IMR-90 (cell line): ENCODE results near the gene DOCK2. TPM values are rescaled to one million over a fixed set of nuclear protein-coding genes. Genes with fewer than 3 reads are reported as not detected.

ENCODE experiments used
- ATAC-seq: fragments of 200-7000 bp; cut with Tn5 transposase; 2 replicates; pipeline ENCODE4 v1.9.1; 2020; ENCODE audit warnings: low read depth, mild to moderate bottlenecking, moderate library complexity
- BruUV-seq: library from RNA; stranded (reverse); fragments of 400-500 nt; replicated peaks from 2 replicates; lab custom pipeline; 2021; lab: Mats Ljungman, UMichigan
- CTCF ChIA-PET: fragments of 300-600 bp; formaldehyde crosslinking; extraction: SDS; loops from one replicate; lab custom pipeline; 2021; ENCODE audit warnings: antibody characterized with exemption; lab: Yijun Ruan, JAX
- POLR2A ChIA-PET: fragments of 300-600 bp; sonication (Branson Sonifier 250); formaldehyde crosslinking; loops from one replicate; lab custom pipeline; 2022; ENCODE audit warnings: antibody characterized with exemption; ENCODE audit not compliant: unreplicated experiment; lab: Charles Lee
- DNase-seq: peaks from one replicate; pipeline ENCODE4 v3.0.0; 2013
- H2AFZ ChIP-seq: replicated peaks from 2 replicates; pipeline ENCODE3; 2013; ENCODE audit warnings: low read length, mild to moderate bottlenecking; ENCODE audit not compliant: poor library complexity
- H2AK5ac ChIP-seq: 2 replicates; pipeline ENCODE4 v1.6.1; 2013; ENCODE audit warnings: low read depth, low read length, inconsistent platforms
- H2AK9ac ChIP-seq: replicated peaks from 2 replicates; pipeline ENCODE3; 2013; ENCODE audit warnings: mild to moderate bottlenecking, low read depth, low read length, moderate library complexity; ENCODE audit not compliant: poor library complexity
- H2BK120ac ChIP-seq: 2 replicates; pipeline ENCODE4 v1.6.1; 2013; ENCODE audit warnings: low read depth, low read length, inconsistent platforms
- H2BK15ac ChIP-seq: 3 replicates; pipeline ENCODE4 v1.6.1; 2013; ENCODE audit warnings: low read depth, low read length, inconsistent platforms
- H2BK20ac ChIP-seq: 2 replicates; pipeline ENCODE4 v1.6.1; 2013; ENCODE audit warnings: low read depth, mild to moderate bottlenecking, inconsistent platforms, low read length, moderate library complexity
- H2BK5ac ChIP-seq: 2 replicates; pipeline ENCODE4 v1.6.1; 2013; ENCODE audit warnings: mild to moderate bottlenecking, low read depth, low read length, inconsistent platforms; ENCODE audit not compliant: poor library complexity, severe bottlenecking
- H3K14ac ChIP-seq: replicated peaks from 2 replicates; pipeline ENCODE4 v1.6.1; 2013; ENCODE audit warnings: low read depth, low read length, inconsistent platforms
- H3K18ac ChIP-seq: 2 replicates; pipeline ENCODE4 v1.6.1; 2013; ENCODE audit warnings: low read depth, low read length, control low read depth
- H3K23ac ChIP-seq: 2 replicates; pipeline ENCODE4 v1.6.1; 2013; ENCODE audit warnings: low read depth, low read length, inconsistent platforms
- H3K27ac ChIP-seq: 2 replicates; pipeline ENCODE4 v1.5.1; 2013; ENCODE audit warnings: mild to moderate bottlenecking, control low read depth, low read length; ENCODE audit not compliant: insufficient read depth
- H3K27me3 ChIP-seq: 2 replicates; pipeline ENCODE4 v1.6.1; 2013; ENCODE audit warnings: low read length; ENCODE audit not compliant: control insufficient read depth, insufficient read depth
- H3K36me3 ChIP-seq: 2 replicates; pipeline ENCODE4 v1.6.1; 2013; ENCODE audit warnings: low read length, mixed read lengths; ENCODE audit not compliant: control insufficient read depth, insufficient read depth
- H3K4ac ChIP-seq: 2 replicates; pipeline ENCODE4 v1.6.1; 2013; ENCODE audit warnings: low read depth, low read length, inconsistent platforms
- H3K4me1 ChIP-seq: 2 replicates; pipeline ENCODE4 v1.6.1; 2013; ENCODE audit warnings: low read length, mixed read lengths; ENCODE audit not compliant: control insufficient read depth, insufficient read depth
- H3K4me2 ChIP-seq: 2 replicates; pipeline ENCODE4 v1.6.1; 2013; ENCODE audit warnings: low read depth, mild to moderate bottlenecking, control low read depth, low read length, moderate library complexity
- H3K4me3 ChIP-seq: 2 replicates; pipeline ENCODE4 v1.5.1; 2013; ENCODE audit warnings: low read depth, mild to moderate bottlenecking, control low read depth, low read length, moderate library complexity; ENCODE audit not compliant: insufficient read depth
- H3K56ac ChIP-seq: 2 replicates; pipeline ENCODE4 v1.6.1; 2013; ENCODE audit warnings: low read length, inconsistent platforms; ENCODE audit not compliant: insufficient read depth; ENCODE audit errors: extremely low read depth
- H3K79me1 ChIP-seq, 2 experiments: 2 replicates each; pipeline ENCODE4 v1.6.1; 2013; ENCODE audit warnings: low read length in 2 of 2, inconsistent platforms in 1 of 2, low read depth in 1 of 2
- H3K9ac ChIP-seq: 2 replicates; pipeline ENCODE4 v1.6.1; 2013; ENCODE audit warnings: low read depth, low read length, control low read depth
- H3K9me1 ChIP-seq: 2 replicates; pipeline ENCODE4 v1.6.1; 2013; ENCODE audit warnings: low read length, inconsistent platforms; ENCODE audit not compliant: insufficient read depth
- H3K9me3 ChIP-seq: 2 replicates; pipeline ENCODE4 v1.6.1; 2013; ENCODE audit warnings: low read length; ENCODE audit not compliant: control insufficient read depth, insufficient read depth
- H4K20me1 ChIP-seq: 2 replicates; pipeline ENCODE4 v1.6.1; 2013; ENCODE audit warnings: low read length, inconsistent platforms; ENCODE audit not compliant: insufficient read depth
- H4K5ac ChIP-seq: 2 replicates; pipeline ENCODE4 v1.6.1; 2013; ENCODE audit warnings: mild to moderate bottlenecking, low read depth, low read length, control low read depth
- H4K8ac ChIP-seq, 2 experiments: 2 replicates each; pipeline ENCODE4 v1.6.1; 2013; ENCODE audit warnings: low read depth in 2 of 2, low read length in 2 of 2, control low read depth in 1 of 2, inconsistent platforms in 1 of 2
- H4K91ac ChIP-seq: 2 replicates; pipeline ENCODE4 v1.6.1; 2013; ENCODE audit warnings: low read depth, low read length, inconsistent platforms; ENCODE audit not compliant: insufficient read depth
- BHLHE40 ChIP-seq: fragments of 150-350 bp; IDR thresholded peaks from 2 replicates; pipeline ENCODE4 v1.6.1; 2016; ENCODE audit warnings: mild to moderate bottlenecking, low read depth, low read length
- CEBPB ChIP-seq: IDR thresholded peaks from 2 replicates; pipeline ENCODE4 v1.6.1; 2012; ENCODE audit warnings: low read depth, low read length, improper control_type of control experiment
- FOS ChIP-seq: fragments of 150-350 bp; IDR thresholded peaks from 2 replicates; pipeline ENCODE4 v1.6.1; 2016; ENCODE audit warnings: low read depth, low read length
- MAFK ChIP-seq: IDR thresholded peaks from 2 replicates; pipeline ENCODE4 v1.6.1; 2012; ENCODE audit warnings: low read depth, low read length, improper control_type of control experiment
- MAZ ChIP-seq: IDR thresholded peaks from 2 replicates; pipeline ENCODE4 v1.6.1; 2012; ENCODE audit warnings: low read depth, mild to moderate bottlenecking, low read length, improper control_type of control experiment, moderate library complexity, borderline replicate concordance
- NFE2L2 ChIP-seq: fragments of 150-350 bp; IDR thresholded peaks from 2 replicates; pipeline ENCODE4 v1.6.1; 2016; ENCODE audit warnings: low read depth, mild to moderate bottlenecking, low read length
- POLR2A ChIP-seq: IDR thresholded peaks from 2 replicates; pipeline ENCODE4 v1.6.1; 2012; ENCODE audit warnings: mild to moderate bottlenecking, low read depth, low read length
- RAD21 ChIP-seq: IDR thresholded peaks from 2 replicates; pipeline ENCODE4 v1.6.1; 2012; ENCODE audit warnings: low read length, improper control_type of control experiment
- RCOR1 ChIP-seq: IDR thresholded peaks from 2 replicates; pipeline ENCODE4 v1.6.1; 2012; ENCODE audit warnings: mild to moderate bottlenecking, low read length, improper control_type of control experiment; ENCODE audit not compliant: insufficient replicate concordance
- RFX5 ChIP-seq: IDR thresholded peaks from 2 replicates; pipeline ENCODE4 v1.8.0; 2012; ENCODE audit warnings: low read depth, mild to moderate bottlenecking, low read length, moderate library complexity
- SMC3 ChIP-seq: fragments of 150-350 bp; IDR thresholded peaks from 2 replicates; pipeline ENCODE4 v1.6.1; 2016; ENCODE audit warnings: low read depth, mild to moderate bottlenecking, antibody characterized with exemption, low read length, moderate library complexity
- WGBS, 2 experiments: methylation state at CpG; one replicate each; pipeline versions ENCODE4 v1.1.5 to v1.1.7; 2013; ENCODE audit warnings: missing lambda C conversion rate in 2 of 2; ENCODE audit not compliant: insufficient read length in 1 of 2; ENCODE audit errors: extremely low coverage in 2 of 2; 5-methylcytosine and 5-hydroxymethylcytosine counted together
- dilution Hi-C: fragments of 300-500 bp; cut with HindIII; formaldehyde crosslinking; loops from one replicate; pipeline ENCODE4 v1.14.3; 2018; ENCODE audit warnings: low sequenced_read_pairs; ENCODE audit not compliant: unreplicated experiment
- in situ Hi-C: fragments of 300-500 bp; cut with MboI; formaldehyde crosslinking; loops from 3 replicates; pipeline ENCODE4 v1.14.3; 2019; ENCODE audit warnings: low sequenced_read_pairs, inconsistent platforms, mixed read lengths
- intact Hi-C: fragments of 100-400 bp; cut with micrococcal nuclease; formaldehyde crosslinking; loops from 2 replicates; pipeline ENCODE4 v1.10.0; 2022
- polyA plus RNA-seq, 3 experiments: library from polyadenylated mRNA; depleted of rRNA; stranded (reverse); fragments of >200 nt; gene quantifications; 2 replicates each; pipeline ENCODE4 v1.2.3, GENCODE V29; 2012; ENCODE audit warnings: low replicate concordance in 1 of 3
- total RNA-seq: library from RNA; depleted of rRNA; stranded (reverse); fragments of >200 nt; gene quantifications from 2 replicates; pipeline ENCODE4 v1.2.3, GENCODE V29; 2012
- TF ChIP-seq, protein P1 (sequence below): conservative IDR thresholded peaks from 2 replicates; pipeline ENCODE4 v1.5.1; 2012; ENCODE audit warnings: mild to moderate bottlenecking, low read depth, low read length, improper control_type of control experiment

DOCK2 gene
- total and polyA plus RNA-seq, 2 of the 4 experiments (the other 2 are of a cell fraction) = 0.72 to 3.0 TPM

DNA sequence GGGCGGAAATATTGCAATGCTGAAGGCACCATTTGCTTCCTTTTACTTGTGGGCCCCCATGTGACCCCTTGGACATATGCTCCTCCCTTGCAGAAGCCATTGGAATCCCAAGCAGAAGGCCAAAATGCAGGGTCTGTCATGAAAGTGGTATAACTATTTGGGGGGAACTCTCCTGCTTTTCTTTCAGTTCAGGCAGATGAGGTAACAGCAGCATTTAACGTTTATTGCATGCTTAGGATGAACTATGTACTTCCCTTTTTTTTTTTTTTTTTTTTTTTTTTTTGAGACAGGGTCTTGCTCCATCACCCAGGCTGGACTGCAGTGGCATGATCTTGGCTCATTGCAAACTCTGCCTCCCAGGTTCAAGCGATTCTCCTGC lies 476.4 kb downstream of the DOCK2 start:
- no peak overlapping the region for H2AK5ac ChIP-seq
- no peaks in the 10 kb centered on the region for H3K27me3 ChIP-seq
- no peaks in the 10 kb centered on the region for H4K20me1 ChIP-seq
- no peaks in the 10 kb centered on the region for H3K4me1 ChIP-seq
- ChIA-PET CTCF (no interaction called here), POLR2A (no interaction called here)
- no peak overlapping the region for H3K23ac ChIP-seq
- no peak overlapping the region for H2AFZ ChIP-seq
- no peak overlapping the region for H2AK9ac ChIP-seq
- in situ Hi-C loops (no loop called here), dilution Hi-C loops (no loop called here), intact Hi-C loops (no loop called here)
- H3K56ac ChIP-seq = no peak overlapping the region
- DNase-seq (no peak), ATAC-seq (no peak)
- no peaks in the 10 kb centered on the region for H3K36me3 ChIP-seq
- H4K8ac ChIP-seq = no peak overlapping the region
- no TSS peak for BruUV-seq
- H2BK15ac ChIP-seq = no peak overlapping the region
- WGBS, 2 experiments = no CpG with 5 or more reads among the region's 3 CpGs
- H3K4ac ChIP-seq = no peak overlapping the region
- H3K18ac ChIP-seq = no peak overlapping the region
- H2BK120ac ChIP-seq = no peak overlapping the region
- no peak overlapping the region for H3K9ac ChIP-seq
- H3K4me2 ChIP-seq = no peak overlapping the region
- no peak overlapping the region for H4K5ac ChIP-seq
- no peak overlapping the region for H2BK5ac ChIP-seq
- H3K14ac ChIP-seq = no peak overlapping the region
- H3K27ac ChIP-seq = no peak overlapping the region
- H3K9me3 ChIP-seq = no peaks in the 10 kb centered on the region
- no peak overlapping the region for H2BK20ac ChIP-seq
- no peak overlapping the region for H4K91ac ChIP-seq
- TF ChIP-seq MAZ = no peak
- no peak for TF ChIP-seq FOS
- no peak for TF ChIP-seq SMC3
- no peak for TF ChIP-seq BHLHE40
- TF ChIP-seq NFE2L2 = no peak
- TF ChIP-seq MAFK = no peak
- no peak for TF ChIP-seq RFX5
- no peak for TF ChIP-seq POLR2A
- TF ChIP-seq RAD21 = no peak
- TF ChIP-seq, protein P1, sequence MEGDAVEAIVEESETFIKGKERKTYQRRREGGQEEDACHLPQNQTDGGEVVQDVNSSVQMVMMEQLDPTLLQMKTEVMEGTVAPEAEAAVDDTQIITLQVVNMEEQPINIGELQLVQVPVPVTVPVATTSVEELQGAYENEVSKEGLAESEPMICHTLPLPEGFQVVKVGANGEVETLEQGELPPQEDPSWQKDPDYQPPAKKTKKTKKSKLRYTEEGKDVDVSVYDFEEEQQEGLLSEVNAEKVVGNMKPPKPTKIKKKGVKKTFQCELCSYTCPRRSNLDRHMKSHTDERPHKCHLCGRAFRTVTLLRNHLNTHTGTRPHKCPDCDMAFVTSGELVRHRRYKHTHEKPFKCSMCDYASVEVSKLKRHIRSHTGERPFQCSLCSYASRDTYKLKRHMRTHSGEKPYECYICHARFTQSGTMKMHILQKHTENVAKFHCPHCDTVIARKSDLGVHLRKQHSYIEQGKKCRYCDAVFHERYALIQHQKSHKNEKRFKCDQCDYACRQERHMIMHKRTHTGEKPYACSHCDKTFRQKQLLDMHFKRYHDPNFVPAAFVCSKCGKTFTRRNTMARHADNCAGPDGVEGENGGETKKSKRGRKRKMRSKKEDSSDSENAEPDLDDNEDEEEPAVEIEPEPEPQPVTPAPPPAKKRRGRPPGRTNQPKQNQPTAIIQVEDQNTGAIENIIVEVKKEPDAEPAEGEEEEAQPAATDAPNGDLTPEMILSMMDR = no peak
- TF ChIP-seq RCOR1 = no peak
- no peak for TF ChIP-seq CEBPB
- H3K9me1 ChIP-seq = no peaks in the 10 kb centered on the region
- H3K4me3 ChIP-seq = no peak overlapping the region
- no peaks in the 10 kb centered on the region for H3K79me1 ChIP-seq
